Suprapubic skin (tissue), 4 donors: Measurements from ENCODE around the gene KIF13A. TPM values are rescaled to one million over a fixed set of nuclear protein-coding genes. Genes with fewer than 3 reads are reported as not detected.
A peak's percentile ranks its signal among the peaks of the same experiment; 100 is the strongest.

Source experiments
- DNase-seq, 2 donors: peaks; one replicate each; pipeline ENCODE4 v3.0.0-alpha.2; 2019; ENCODE audit warnings: low spot score in 2 of 2
- H3K27ac ChIP-seq: fragments of 200-600 bp; sonication (generic); one replicate; pipeline ENCODE4 v1.5.1; 2019
- H3K27me3 ChIP-seq: fragments of 200-600 bp; sonication (generic); one replicate; pipeline ENCODE4 v1.5.1; 2019
- H3K36me3 ChIP-seq: fragments of 200-600 bp; sonication (generic); one replicate; pipeline ENCODE4 v1.5.1; 2019
- H3K4me1 ChIP-seq: fragments of 200-600 bp; sonication (generic); one replicate; pipeline ENCODE4 v1.5.1; 2019
- H3K4me3 ChIP-seq: fragments of 200-600 bp; sonication (generic); one replicate; pipeline ENCODE4 v1.5.1; 2019; ENCODE audit warnings: mild to moderate bottlenecking
- H3K9me3 ChIP-seq: fragments of 200-600 bp; sonication (generic); one replicate; pipeline ENCODE4 v1.5.1; 2019
- CTCF ChIP-seq, 2 donors: fragments of 200-600 bp in 1 of 2; fragments of 450-650 bp in 1 of 2; sonication (generic) in 1 of 2; IDR thresholded peaks; one replicate each; pipeline ENCODE4 v1.5.1; 2016 to 2019; ENCODE audit warnings: antibody characterized with exemption in 2 of 2, mild to moderate bottlenecking in 1 of 2, moderate library complexity in 1 of 2
- EP300 ChIP-seq: sonication (generic); formaldehyde crosslinking; IDR thresholded peaks from one replicate; pipeline ENCODE4 v1.6.1; 2017; ENCODE audit warnings: antibody characterized with exemption
- POLR2A ChIP-seq, 2 donors: fragments of 450-650 bp; IDR thresholded peaks; one replicate each; pipeline ENCODE4 v1.6.1; 2017; ENCODE audit warnings: antibody characterized with exemption in 2 of 2, mild to moderate bottlenecking in 2 of 2, moderate library complexity in 2 of 2
- POLR2AphosphoS5 ChIP-seq, 3 donors: sonication (generic); formaldehyde crosslinking; IDR thresholded peaks; one replicate each; pipeline ENCODE4 v1.6.1; 2017; ENCODE audit warnings: antibody characterized with exemption in 3 of 3
- WGBS: methylation state at CpG from one replicate; pipeline ENCODE4 v1.1.5; 2018; 5-methylcytosine and 5-hydroxymethylcytosine counted together
- total RNA-seq, 4 donors: library from RNA; depleted of rRNA; stranded (reverse); fragments of >200 nt; gene quantifications; one replicate each; pipeline ENCODE4 v1.1.0, GENCODE V29; 2016

KIF13A gene
- total RNA-seq, 4 donors from 2014 or later = 73.0 to 91.9 (median 78.9) TPM

GRCh38 chr6:17971128-17972073, 16.0 kb downstream of the KIF13A start:
- TF ChIP-seq POLR2AphosphoS5 (IDR thresholded peaks at IDR 0.05) = no peak
- no peak for TF ChIP-seq CTCF (IDR thresholded peaks at IDR 0.05)
- no peak for TF ChIP-seq EP300
- no peak for TF ChIP-seq POLR2A (IDR thresholded peaks at IDR 0.05)
- DNase-seq = no peak
- Histone ChIP-seq H3K36me3 (no peaks in the 10 kb centered on the region), H3K4me3 (no peak overlapping the region), H3K27me3 (no peaks in the 10 kb centered on the region), H3K9me3 (no peaks in the 10 kb centered on the region), H3K4me1 (peaks cover 37% of the 10 kb centered on the region), H3K27ac (peak overlapping the region; percentile 29)
- 52% methylated on average over 7 of the region's 7 CpGs for WGBS

GRCh38 chr6:17968876-17969275, 18.6 kb downstream of the KIF13A start:
- Histone ChIP-seq H3K36me3 (no peaks in the 10 kb centered on the region), H3K4me3 (no peak overlapping the region), H3K9me3 (no peaks in the 10 kb centered on the region), H3K27me3 (no peaks in the 10 kb centered on the region), H3K4me1 (peaks cover 45% of the 10 kb centered on the region), H3K27ac (no peak overlapping the region)
- DNase-seq = no peak
- TF ChIP-seq CTCF (IDR thresholded peaks at IDR 0.05) (no peak), POLR2AphosphoS5 (IDR thresholded peaks at IDR 0.05) (no peak), POLR2A (IDR thresholded peaks at IDR 0.05) (no peak), EP300 (no peak)
- WGBS = 74% methylated on average over 2 of the region's 2 CpGs

- Histone ChIP-seq H3K4me1 (peaks cover 37% of the 10 kb centered on the region), H3K27me3 (no peaks in the 10 kb centered on the region), H3K4me3 (no peak overlapping the region), H3K27ac (no peak overlapping the region), H3K9me3 (no peaks in the 10 kb centered on the region), H3K36me3 (no peaks in the 10 kb centered on the region)
- TF ChIP-seq POLR2AphosphoS5 (IDR thresholded peaks at IDR 0.05) (no peak), POLR2A (IDR thresholded peaks at IDR 0.05) (no peak), EP300 (no peak), CTCF (IDR thresholded peaks at IDR 0.05) (no peak)
- DNase-seq = no peak
- WGBS = 79% methylated on average over 5 of the region's 5 CpGs
Measured at GRCh38 chr6:17967668-17968518, 19.5 kb downstream of the KIF13A start.

- H3K36me3 ChIP-seq = no peaks in the 10 kb centered on the region
- H3K27ac ChIP-seq = no peak overlapping the region
- 79% methylated on average over 2 of the region's 2 CpGs for WGBS
- no peaks in the 10 kb centered on the region for H3K27me3 ChIP-seq
- no peaks in the 10 kb centered on the region for H3K9me3 ChIP-seq
- H3K4me1 ChIP-seq = peaks cover 39% of the 10 kb centered on the region
- no peak for DNase-seq
- H3K4me3 ChIP-seq = no peak overlapping the region
- no peak for TF ChIP-seq POLR2AphosphoS5 (IDR thresholded peaks at IDR 0.05)
- no peak for TF ChIP-seq CTCF (IDR thresholded peaks at IDR 0.05)
- TF ChIP-seq EP300 = no peak
- TF ChIP-seq POLR2A (IDR thresholded peaks at IDR 0.05) = no peak
Measured at GRCh38 chr6:17966451-17966850, 21.0 kb downstream of the KIF13A start.

- Histone ChIP-seq H3K4me1 (peaks cover 42% of the 10 kb centered on the region), H3K36me3 (no peaks in the 10 kb centered on the region), H3K9me3 (no peaks in the 10 kb centered on the region), H3K4me3 (no peak overlapping the region), H3K27ac (no peak overlapping the region), H3K27me3 (no peaks in the 10 kb centered on the region)
- no peak for TF ChIP-seq POLR2A (IDR thresholded peaks at IDR 0.05)
- TF ChIP-seq POLR2AphosphoS5 (IDR thresholded peaks at IDR 0.05) = no peak
- no peak for TF ChIP-seq CTCF (IDR thresholded peaks at IDR 0.05)
- TF ChIP-seq EP300 = no peak
- no peak for DNase-seq
Measured at GRCh38 chr6:17965397-17965796, 22.0 kb downstream of the KIF13A start.
